ENCODE results near the gene SYNE1.
"Not testable (repeated sequence)": the region's sequence is repeated elsewhere in the genome, so short reads cannot be mapped to it uniquely, and the experiment has no call there.

Gene SYNE1

GRCh38 chr6:152356662-152357061, 280.5 kb downstream of the SYNE1 start:
- DNase-seq = no peak

DNA sequence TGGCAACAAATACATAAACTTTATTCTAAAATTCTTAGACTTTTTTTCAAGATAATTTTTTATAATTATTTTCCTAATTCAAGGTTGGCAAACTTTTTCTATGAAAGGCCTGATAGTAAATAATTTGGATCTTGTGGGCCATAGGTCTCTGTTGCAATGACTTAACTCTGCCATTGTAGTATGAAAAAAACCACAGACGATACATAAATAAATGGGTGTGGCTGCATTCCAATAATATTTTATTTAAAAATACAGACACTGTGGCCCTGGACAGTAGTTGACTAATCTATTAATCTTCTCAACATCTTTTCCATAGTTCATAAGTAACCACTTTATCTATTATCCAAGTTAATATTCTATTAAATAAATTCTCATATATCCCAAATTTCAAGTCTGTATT, 281.1 kb downstream of the SYNE1 start:
- DNase-seq = no peak

DNA sequence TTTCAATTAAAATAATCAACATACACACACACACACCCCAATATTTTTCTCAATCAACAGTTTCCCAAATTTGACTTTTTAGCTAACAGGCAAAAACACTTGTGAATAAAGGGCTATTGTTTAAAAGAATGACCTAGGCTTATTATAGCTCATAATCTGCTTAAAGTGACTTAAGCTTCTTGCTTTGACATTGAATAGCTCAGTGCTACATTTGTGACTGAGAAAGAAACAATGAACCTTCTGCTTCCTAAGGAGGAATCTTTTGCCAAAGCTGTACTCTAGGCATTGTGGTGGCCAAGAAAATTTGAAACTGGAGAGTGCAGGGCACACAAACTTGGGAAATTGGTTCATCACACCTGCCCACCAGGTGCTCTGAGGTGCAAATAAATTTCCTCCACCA, 282.0 kb downstream of the SYNE1 start:
- no peak for DNase-seq

DNA sequence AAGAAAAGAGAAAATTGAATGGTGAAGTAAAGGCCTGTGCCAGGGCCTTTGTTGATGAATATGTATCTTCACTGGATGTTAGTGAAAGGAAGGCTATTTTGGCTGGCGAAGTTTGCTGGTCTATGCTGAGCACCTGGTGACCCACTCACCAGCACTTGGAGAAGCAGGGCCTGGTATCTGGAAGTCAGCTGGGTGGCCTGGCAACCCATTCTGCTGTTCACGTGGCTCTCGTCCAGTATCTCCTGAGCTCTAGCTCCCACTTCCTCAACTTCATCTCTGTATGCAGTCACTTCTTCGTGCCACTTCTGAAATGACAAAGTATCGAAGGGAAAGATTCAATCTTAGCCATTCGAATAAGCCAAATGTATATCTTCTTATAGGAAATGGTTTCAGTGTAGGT, 283.7 kb downstream of the SYNE1 start:
- DNase-seq = no peak

DNA sequence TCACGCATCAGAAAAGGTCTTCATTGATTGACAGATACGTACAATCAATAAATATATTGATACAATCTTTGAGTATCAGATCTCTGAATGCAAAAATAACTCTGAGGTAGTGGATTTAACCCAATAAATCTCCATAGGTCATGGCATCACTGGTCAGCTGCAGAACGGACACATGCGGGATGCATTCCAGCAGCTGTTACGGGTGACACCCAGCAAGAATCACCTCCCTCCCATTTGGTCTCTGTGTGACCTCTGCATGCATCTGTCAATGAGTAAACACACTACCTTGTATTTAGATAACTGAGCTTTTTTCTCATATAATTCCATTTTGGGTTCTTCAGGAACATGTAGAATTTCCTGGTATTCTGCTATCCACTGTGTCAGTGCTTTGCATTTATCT, 285.4 kb downstream of the SYNE1 start:
- DNase-seq = no peak

- DNase-seq = no peak
These were observed 286.1 kb downstream of the SYNE1 start for GRCh38 chr6:152351110-152351509.

- DNase-seq = no peak
These were observed 289.0 kb downstream of the SYNE1 start for GRCh38 chr6:152348116-152348515.

- DNase-seq = no peak
These were observed 293.3 kb downstream of the SYNE1 start for GRCh38 chr6:152343735-152344360.

DNA sequence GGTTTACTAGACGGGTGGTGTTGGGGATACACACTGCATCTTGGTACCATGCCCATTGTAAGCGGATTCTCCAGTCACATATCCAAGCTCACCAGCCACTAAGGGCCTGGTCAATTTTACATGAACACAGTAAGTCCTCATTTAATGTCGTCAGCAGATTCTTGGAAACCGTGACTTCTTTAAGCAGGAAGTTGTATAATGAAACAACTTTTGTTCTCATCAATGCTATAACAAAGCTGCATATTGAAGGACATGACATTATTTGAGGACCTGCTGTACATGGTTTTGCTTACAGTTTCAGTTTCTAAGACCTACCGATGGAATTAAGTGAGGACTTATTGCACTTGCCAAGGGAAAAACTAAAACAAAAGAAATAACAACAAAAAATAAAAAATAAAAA, 295.6 kb downstream of the SYNE1 start:
- DNase-seq = no peak

DNA sequence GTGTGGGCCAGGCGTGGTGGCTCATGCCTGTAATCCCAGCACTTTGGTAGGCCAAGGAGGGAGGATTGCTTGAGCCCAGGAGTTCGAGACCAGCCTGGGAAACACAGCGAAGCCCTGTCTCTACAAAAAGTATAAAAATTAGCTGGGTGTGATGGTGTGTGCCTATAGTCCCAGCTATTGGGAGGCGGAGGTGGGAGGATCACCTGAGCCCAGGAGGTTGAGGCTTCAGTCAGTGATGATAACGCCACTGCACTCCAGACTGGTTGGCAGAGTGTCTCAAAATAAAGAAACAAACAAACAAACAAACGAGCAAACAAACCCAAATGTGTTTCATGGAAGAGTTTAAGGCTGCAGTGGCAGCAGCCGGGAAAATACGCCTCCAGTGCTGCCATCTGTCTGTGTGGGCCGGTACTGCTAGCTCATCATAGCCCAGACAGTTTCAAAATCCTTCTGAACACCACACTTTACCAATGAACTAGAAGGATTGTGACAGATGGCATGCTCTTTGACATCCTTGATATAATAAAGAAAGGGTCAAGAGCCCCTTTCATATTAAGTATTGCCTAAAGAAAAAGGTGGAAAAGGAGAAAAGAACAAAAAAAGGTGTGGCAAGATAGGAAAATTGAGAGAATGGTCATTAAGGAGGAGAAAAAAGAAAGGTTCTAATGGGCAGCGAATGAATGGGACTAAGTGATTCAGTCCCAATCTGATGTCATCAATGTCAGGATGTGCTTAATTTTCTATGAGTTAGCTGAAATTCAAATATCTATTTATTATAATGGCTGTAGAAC, 298.6 kb downstream of the SYNE1 start:
- DNase-seq = no peak

DNA sequence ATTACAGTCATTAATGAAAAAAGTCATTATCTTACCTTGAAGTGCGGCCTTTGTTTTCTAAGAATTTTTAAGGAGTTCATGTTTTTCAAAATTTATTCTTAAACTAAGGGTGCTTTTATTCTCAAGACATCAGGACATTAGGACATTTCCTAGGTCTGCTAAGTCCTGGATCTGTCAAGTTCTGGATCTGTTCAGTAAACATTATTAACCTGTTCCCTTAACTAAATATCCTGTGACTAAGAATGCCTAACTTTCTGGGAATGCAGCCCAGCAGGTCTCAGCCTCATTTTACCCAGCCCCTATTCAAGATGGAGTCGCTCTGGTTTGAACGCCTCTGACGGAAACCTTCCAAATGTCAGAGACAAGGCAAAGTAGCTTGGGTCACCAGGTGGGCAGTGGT, 302.6 kb downstream of the SYNE1 start:
- DNase-seq = no peak

DNA sequence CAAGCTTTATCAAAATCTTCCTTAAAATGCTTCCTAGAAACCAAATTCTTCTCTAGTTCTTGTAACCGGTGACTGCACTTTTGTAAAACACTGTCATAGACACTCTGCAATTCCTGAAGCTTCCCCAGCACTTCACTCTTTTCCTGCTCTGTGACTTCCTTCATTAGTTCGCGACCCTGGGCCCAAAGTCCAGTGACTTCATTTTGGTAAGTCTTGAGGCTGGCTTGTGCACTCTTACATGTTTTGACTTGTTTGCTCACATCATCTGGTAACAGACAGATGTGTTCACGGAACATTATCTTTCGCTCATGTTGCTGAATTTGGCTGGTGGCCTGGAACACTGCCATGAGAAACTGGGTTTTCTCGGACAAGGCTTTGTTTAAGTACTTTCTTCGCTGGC, 306.2 kb downstream of the SYNE1 start:
- DNase-seq = no peak

DNA sequence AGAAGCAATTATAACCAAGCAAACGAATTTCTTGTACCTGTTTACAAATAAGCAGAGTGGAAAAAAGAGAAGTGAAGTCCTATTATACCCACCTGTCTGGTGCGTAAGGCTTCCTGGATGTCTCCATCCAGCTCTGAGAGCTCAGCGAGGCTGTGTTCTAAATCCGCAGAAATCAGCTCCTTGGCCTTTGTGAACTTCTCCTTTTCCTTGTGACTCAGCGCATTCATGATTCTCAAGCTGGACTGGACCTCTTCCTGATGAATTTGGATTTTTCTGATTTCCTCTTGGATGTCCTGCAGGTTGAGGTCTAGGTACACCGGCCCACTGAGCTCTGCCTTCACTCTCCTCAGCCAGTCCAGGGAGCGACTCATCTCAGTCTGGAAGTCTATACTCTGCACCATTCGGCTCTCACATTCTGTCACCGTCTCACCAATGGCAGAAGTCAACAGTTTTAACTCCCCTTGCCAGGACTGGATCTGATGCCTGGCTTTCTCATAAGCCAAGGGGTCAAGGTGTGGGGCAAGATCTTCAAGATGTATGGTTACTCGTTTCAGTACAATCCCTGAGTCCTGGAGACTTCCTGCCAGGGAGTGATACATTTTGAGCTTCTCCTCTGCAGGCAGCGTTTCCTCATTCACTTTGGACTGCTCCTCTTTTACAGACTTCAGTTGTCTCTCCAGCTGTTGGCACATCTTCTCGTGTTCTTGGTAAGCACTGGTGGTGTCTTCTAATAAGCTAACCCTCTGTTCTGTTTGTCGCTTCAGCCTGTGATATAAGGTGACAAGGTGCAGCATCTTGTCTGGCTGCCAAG, 307.3 kb downstream of the SYNE1 start:
- no peak for DNase-seq

DNA sequence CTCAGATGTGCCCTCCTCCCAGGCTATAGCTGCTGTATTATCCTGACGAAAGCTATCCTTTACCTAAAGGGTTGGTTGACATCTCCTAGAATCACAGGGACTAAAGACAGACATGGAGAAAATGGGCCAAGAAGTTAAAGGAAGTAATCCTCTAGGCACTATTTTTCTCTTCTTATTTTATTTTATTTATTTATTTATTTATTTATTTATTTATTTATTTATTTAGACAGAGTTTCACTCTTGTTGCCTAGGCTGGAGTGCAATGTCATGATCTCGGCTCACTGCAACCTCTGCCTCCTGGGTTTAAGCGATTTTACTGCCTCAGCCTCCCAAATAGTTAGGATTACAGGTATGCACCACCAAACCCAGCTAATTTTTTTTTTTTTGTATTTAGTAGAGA, 309.0 kb downstream of the SYNE1 start:
- not testable (repeated sequence) for DNase-seq

DNA sequence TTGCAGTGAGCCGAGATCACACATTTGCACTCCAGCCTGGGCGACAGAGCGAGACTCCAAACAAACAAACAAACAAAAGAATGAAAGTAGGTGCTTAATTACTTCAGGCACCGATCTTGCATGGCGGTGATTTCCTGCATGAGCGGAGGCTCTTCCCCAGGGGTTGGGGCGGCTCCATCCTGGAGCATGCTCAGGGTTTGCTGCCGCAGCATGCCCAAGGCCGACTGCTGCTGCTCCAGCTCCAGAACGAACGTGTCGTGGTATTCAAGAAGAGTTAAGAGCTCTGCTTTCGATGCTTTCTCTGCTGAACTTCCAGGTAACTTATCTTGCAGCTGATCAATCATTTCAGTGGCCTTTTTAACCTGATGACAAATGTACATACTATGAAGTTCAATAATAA, 313.8 kb downstream of the SYNE1 start:
- no peak for DNase-seq

DNA sequence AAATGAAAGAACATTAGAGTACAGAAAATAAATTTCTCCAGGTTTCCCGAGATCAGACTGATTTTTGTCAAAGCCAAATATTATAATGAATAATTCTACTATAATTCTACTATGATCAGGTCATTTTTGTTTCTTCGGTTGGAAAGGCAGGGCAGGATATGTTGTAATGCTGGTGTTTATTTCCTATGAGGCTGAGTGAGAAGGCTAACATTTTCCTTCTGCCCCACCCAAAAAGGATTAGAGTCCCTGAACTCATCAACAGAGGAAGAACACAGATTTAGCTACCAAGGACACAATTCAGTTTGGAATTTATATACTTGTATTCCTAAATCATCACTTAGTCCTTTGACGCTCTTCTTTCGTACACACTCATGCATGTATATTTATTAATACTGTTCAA, 318.9 kb downstream of the SYNE1 start:
- DNase-seq = no peak

GRCh38 chr6:152316024-152316423, 321.1 kb downstream of the SYNE1 start:
- DNase-seq = no peak

DNA sequence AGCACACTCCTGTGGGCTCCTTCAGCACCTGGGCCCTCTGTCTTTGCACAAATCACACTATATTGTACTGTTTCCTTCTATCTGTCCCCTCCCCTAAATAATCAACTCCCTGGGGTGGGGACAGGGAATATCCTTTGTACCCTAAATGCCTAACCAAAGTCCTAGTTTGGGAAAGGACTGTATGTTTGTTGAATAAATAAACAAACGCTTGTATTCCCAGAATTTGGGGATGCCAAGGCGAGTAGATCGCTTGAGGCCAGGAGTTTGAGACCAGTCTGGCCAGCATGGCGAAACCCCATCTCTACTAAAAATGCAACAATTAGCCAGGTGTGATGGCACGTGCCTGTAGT, 322.7 kb downstream of the SYNE1 start:
- no peak for DNase-seq

DNA sequence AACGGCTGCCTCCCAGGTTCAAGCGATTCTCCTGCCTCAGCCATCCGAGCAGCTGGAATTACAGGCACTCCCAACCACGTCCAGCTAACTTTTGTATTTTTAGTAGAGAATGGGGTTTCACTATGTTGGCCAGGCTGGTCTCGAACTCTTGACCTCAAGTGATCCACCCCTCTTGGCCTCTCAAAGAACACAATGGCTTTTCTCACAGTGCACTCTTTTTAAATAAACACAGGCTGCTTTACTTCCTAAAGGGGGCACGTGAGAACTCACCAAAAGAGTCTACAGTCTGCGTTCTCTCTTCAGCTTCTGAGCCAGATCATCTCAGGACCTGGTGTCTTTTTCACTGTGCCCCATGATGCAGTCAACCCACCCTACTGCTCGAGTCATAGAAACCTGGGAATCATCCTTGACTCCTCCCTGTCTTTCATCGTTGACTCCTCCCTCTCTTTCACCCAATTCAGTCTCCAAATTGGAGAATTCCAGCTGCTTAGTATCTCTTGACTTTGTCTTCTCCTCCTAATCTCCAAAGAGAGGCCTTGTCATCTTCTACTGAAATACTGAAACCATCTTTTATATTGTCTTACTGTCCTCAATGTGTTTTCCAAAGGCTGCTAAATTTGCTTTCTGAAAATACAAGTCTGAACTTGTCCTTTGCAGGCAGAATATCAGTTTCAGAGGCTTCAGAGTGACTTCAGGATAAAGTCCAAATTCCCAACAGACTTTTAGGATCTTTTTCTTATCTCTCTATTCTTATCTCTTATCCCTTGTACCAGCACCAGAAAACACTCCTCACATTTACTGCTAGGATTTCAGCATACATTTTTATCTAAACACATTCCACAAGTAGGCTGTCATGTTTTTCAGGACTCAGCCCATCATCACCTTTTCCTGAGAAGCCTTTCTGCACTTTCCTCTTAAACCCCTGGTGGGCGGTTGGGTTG, 323.4 kb downstream of the SYNE1 start:
- no peak for DNase-seq

DNA sequence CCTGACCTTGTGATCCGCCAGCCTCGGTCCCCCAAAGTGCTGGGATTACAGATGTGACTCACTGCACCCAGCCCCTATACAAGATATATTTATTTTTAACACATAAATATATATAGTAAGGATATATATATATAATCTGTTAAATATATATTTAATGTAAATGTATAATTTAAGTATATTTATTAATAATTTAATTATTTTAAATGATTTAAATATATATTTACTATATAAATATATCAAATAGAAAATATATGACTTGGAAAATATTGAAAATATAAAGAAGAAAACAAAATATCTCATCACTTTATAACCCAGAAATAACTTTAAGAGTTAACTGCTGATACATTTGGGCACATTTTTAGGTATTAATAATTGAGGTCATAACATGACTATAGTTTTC, 324.7 kb downstream of the SYNE1 start:
- no peak for DNase-seq

DNA sequence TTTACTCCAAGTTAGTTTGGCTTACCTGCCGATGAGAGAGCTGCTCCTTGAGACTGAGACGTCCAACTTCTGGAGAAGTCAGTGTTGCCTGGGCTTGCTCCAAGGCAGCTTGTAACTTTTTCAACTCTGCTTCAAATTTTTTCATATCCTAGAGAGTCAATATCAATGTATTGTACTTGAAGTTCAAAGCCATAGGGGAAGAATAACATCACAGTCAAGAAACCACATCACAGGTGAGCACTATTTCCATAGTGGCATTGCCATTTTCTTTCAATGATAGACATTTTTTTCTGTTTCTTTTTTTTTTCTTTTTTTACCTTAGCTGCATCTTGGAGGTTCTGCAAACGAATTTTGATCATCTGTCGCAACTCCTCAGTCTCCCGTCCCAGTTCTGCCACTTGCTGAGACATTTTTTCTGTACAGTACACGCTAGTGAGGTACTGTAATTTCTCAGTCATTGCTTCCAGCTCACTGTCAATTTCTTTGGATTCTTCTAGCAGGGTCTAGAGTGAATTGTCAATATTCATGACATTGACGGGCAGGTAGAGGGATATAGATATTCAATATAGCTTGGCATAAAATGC, 326.7 kb downstream of the SYNE1 start:
- DNase-seq = no peak

GRCh38 chr6:152309648-152310047, 327.5 kb downstream of the SYNE1 start:
- no peak for DNase-seq

DNA sequence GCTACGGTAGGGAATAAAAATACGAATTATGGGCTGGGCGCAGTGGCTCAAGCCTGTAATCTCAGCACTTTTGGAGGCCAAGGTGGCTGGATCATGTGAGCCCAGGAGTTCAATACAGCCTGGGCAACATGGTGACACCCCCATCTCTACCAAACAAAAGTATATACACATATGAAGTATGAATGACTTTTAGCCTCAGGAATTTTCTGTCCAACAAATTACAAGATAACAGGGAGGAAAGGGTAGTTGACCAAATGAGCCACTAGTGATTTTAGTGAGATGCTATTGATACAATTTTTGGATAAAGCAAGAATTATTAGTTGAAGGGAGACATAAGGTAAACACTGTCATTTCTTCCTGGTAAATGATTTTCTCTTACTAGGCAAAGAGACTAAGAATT, 328.2 kb downstream of the SYNE1 start:
- no peak for DNase-seq

Data from NCI-H1436 (cell line).